NK-92 treated with Interleukin-12 subunit alpha and Interleukin-12 subunit beta, amount 100 ng/mL, for 24 hours (cell line): ENCODE results near the gene CDKN1A.

Experiments used
- DNase-seq: peaks from one replicate; lab custom pipeline; 2025; lab: John Stamatoyannopoulos, UW

Gene CDKN1A

DNA sequence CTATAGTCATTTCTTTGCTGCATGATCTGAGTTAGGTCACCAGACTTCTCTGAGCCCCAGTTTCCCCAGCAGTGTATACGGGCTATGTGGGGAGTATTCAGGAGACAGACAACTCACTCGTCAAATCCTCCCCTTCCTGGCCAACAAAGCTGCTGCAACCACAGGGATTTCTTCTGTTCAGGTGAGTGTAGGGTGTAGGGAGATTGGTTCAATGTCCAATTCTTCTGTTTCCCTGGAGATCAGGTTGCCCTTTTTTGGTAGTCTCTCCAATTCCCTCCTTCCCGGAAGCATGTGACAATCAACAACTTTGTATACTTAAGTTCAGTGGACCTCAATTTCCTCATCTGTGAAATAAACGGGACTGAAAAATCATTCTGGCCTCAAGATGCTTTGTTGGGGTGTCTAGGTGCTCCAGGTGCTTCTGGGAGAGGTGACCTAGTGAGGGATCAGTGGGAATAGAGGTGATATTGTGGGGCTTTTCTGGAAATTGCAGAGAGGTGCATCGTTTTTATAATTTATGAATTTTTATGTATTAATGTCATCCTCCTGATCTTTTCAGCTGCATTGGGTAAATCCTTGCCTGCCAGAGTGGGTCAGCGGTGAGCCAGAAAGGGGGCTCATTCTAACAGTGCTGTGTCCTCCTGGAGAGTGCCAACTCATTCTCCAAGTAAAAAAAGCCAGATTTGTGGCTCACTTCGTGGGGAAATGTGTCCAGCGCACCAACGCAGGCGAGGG lies 594 bp upstream of the CDKN1A start:
- no peak for DNase-seq

GRCh38 chr6:36679043-36679833 lies 724 bp downstream of the CDKN1A start:
- no peak for DNase-seq

DNA sequence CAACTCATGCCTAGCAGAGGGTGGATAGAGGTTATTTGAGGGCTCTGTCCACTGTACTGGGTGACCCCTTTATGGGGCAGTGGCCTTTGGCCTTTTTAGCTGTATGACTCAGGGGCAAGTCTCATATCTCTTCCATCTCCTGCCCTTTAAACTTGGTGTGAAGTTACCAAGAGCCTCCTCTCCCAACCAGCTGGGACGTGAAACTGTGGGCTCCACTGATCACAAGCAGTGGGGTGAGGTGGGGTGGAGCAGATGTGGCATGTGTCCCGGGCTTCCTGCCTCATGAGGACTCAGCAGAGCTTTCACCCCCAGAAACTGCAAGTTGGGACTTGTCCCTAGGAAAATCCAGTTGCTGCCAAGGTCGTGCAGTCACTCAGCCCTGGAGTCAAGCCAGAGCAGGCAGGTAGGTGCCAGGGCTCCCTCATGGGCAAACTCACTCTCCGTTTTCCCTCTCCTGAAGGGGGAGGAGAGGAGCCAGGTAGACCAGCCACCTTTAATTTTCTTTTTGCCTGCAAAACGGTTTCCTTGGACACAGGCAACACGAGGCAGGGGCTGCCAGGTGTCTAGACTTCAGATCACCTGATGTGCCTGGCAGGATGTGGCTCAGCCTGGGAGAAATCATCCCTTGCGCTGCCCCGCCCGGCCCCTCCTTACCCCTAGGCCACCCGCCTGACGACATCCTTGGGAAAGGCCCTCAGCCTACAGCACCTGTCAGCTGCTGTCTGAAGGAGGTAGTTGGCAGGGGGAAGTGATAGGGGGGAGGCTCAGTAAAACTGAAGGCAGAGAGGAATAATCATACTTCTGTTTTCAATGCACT lies 4.0 kb downstream of the CDKN1A start:
- DNase-seq, result peak; percentile 14

- DNase-seq, result no peak
Measured at GRCh38 chr6:36683145-36683655, 4.7 kb downstream of the CDKN1A start.

GRCh38 chr6:36683656-36684446 lies 5.3 kb downstream of the CDKN1A start:
- no peak for DNase-seq

DNA sequence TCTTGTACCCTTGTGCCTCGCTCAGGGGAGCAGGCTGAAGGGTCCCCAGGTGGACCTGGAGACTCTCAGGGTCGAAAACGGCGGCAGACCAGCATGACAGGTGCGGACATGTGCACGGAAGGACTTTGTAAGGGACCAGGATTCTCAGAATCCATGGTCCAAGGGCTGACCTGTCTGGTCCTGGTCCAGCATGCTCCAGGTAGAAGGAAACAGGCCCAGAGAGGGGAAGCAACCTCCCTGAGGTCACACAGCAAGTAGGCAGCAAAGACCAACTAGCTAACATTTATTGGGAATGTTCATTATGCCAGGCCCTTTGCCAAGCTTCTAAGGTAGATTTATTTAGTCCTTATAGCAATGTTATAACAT lies 5.9 kb downstream of the CDKN1A start:
- no peak for DNase-seq

DNA sequence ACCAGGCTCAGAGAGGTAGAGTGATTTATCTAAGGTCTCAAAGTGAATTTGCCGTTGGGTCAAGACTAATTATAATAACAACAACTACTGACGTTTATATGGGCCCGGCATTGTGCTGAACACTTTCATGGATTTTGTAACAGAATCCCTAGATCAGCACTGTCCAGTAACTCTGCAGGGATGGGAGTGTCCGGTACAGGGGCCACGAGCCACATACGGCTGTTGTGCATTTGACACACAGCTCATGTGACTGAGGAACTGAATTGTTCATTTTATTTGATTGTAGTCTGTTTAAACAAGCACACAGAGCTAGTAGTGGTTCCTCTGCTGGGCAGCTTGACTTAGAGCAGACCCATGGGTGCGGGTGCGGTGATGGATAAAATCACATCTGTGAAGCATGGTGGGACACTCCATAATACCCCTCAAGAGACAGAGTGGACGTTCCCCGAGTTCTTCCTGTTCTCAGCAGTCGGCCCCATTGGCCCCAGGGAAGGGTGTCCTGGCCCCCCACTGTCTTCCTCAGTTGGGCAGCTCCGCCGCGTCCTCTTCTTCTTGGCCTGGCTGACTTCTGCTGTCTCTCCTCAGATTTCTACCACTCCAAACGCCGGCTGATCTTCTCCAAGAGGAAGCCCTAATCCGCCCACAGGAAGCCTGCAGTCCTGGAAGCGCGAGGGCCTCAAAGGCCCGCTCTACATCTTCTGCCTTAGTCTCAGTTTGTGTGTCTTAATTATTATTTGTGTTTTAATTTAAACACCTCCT lies 6.8 kb downstream of the CDKN1A start:
- no peak for DNase-seq

- no peak for DNase-seq
Measured at GRCh38 chr6:36685926-36686667, 7.6 kb downstream of the CDKN1A start.

GRCh38 chr6:36686668-36687513 lies 8.4 kb downstream of the CDKN1A start:
- DNase-seq, result no peak

GRCh38 chr6:36688063-36688738 lies 9.7 kb downstream of the CDKN1A start:
- no peak for DNase-seq

DNA sequence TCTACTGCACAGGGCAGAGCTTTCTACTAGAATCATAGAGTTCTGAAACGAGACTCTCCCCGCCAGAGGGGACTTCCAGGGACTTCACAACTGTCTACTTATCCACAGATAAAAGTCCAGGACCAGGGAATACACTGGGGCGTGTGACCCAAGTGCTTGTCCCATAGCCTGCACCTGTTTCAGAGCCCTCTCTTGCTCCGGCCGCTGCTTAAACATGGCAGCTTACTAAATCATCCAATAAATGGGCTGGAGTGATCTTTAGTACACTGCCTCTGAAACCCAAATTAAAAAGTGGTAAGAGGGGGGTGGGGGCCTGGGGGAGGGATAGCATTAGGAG lies 10.2 kb downstream of the CDKN1A start:
- DNase-seq, result no peak

DNA sequence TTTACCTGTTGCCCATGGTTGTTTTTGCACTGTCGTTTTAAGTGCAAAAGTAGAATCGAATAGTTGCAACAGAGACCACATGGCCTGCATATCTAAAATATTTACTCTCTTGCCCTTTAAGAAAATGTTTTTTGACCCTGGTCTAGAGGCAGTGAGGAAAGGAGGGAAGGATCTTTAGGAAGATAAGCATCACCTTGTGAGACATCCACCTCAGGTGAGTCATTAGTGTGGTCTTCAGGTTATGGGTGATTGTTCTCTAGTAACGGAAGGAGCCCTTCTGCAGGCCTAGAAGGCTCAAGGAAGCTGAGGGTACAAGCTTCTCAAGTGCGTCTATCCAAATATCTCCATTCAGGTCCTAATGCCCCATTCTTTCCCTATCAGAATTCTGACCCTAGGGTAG lies 12.5 kb downstream of the CDKN1A start:
- no peak for DNase-seq

GRCh38 chr6:36691612-36692011 lies 13.1 kb downstream of the CDKN1A start:
- no peak for DNase-seq

GRCh38 chr6:36692220-36692619 lies 13.7 kb downstream of the CDKN1A start:
- no peak for DNase-seq

DNA sequence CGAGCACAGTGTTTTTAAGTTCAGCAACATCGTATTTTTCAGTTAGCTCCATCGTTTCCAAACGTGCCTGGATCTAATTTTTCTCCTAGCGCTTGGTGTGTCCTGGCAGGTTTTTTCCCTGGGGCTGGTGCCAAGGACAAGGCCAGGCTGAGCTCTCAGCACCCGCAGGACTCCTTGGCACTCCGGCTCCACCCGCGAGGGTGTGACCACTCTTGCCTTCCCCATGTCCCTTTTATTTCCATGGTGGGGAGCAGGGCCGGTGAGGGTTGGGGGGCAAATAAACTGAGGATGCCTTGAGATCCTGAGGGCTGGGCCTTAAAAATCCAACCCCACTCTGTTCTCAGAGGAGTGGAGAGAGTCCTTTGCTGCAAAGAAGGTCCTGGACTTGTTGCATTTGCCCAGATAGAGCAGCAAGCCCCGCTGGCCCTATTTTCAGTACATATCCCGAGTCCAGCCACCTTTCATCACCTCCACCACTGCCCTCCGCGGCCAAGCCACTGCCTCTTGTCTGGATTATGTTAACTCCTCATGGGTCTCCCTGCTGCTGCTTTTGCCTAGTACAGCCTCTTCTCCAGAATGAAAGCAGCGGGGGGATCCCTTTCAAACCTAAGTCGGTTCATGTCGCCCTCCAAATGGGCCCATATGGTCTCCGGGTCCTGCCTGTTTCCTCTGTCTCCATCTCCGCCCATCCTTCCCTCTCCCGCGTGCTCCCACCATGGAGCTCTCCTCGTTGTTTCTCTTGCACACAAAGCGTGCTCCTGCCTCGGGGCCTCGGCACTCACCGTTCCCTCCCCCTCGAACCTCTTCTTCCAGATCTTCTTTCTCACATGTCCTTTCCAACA lies 14.6 kb downstream of the CDKN1A start:
- DNase-seq, result no peak

- DNase-seq, result no peak
Measured at GRCh38 chr6:36694616-36695015, 16.1 kb downstream of the CDKN1A start.

GRCh38 chr6:36695414-36695813 lies 16.9 kb downstream of the CDKN1A start:
- DNase-seq, result no peak

GRCh38 chr6:36697481-36697903 lies 19.0 kb downstream of the CDKN1A start, which contains the start of gene RAB44:
Gene RAB44, plus strand, starts transcription at chr6:36697826. Its CDS starts 6,410 bp downstream, at chr6:36704236.
- no peak for DNase-seq
